ENCODE measurements around the gene ELMO1. TPM values are rescaled to one million over a fixed set of nuclear protein-coding genes. Genes with fewer than 3 reads are reported as not detected.

ELMO1 gene
- total and polyA plus RNA-seq, 4 donors: 6.7 to 51.5 (median 14.8) TPM

GRCh38 chr7:36852017-36852416, 596.6 kb downstream of the ELMO1 start:
- H3K4me3 ChIP-seq (ENCODE audit: low read depth in 1 of 3, low read length in 3 of 3): no peak overlapping the region
- H3K27me3 ChIP-seq (ENCODE audit: control insufficient read depth in 4 of 4, insufficient read depth in 4 of 4, low read length in 3 of 4): no peaks in the 10 kb centered on the region
- no peak for DNase-seq (ENCODE audit: low spot score)
- 69% methylated on average over 5 of the region's 5 CpGs for WGBS
- H3K9ac ChIP-seq (ENCODE audit: low read depth in 1 of 2, low read length in 2 of 2): no peak overlapping the region
- TF ChIP-seq HNF4G (IDR thresholded peaks at IDR 0.05) (no peak), ZBTB33 (IDR thresholded peaks at IDR 0.05) (no peak), EGR1 (IDR thresholded peaks at IDR 0.05; ENCODE audit: low read depth in 2 of 2) (no peak), HNF4A (conservative IDR thresholded peaks at IDR 0.05) (no peak), RAD21 (IDR thresholded peaks at IDR 0.05) (no peak), JUND (IDR thresholded peaks at IDR 0.05) (no peak), SP1 (IDR thresholded peaks at IDR 0.05) (no peak)
- peaks cover 3 to 28% (median 16%) of the 10 kb centered on the region in 4 donors for H3K36me3 ChIP-seq (ENCODE audit: control insufficient read depth in 4 of 4, insufficient read depth in 3 of 4, low read depth in 1 of 4, low read length in 3 of 4)
- H3K4me1 ChIP-seq (ENCODE audit: control insufficient read depth in 4 of 4, insufficient read depth in 4 of 4, low read length in 3 of 4): no peaks in the 10 kb centered on the region
- no peak overlapping the region for H3K27ac ChIP-seq (ENCODE audit: low read depth in 1 of 2, low read length in 2 of 2)
- H3K9me3 ChIP-seq (ENCODE audit: control insufficient read depth in 4 of 4, low read length in 3 of 4): peaks cover 0 to 11% (median 2%) of the 10 kb centered on the region in 4 donors

GRCh38 chr7:36851382-36851781, 597.3 kb downstream of the ELMO1 start:
- H3K9me3 ChIP-seq (ENCODE audit: control insufficient read depth in 4 of 4, low read length in 3 of 4): peaks cover 0 to 11% (median 2%) of the 10 kb centered on the region in 4 donors
- 73% methylated on average over 3 of the region's 3 CpGs for WGBS
- peaks cover 3 to 23% (median 16%) of the 10 kb centered on the region in 4 donors for H3K36me3 ChIP-seq (ENCODE audit: control insufficient read depth in 4 of 4, insufficient read depth in 3 of 4, low read depth in 1 of 4, low read length in 3 of 4)
- no peak overlapping the region for H3K4me3 ChIP-seq (ENCODE audit: low read depth in 1 of 3, low read length in 3 of 3)
- TF ChIP-seq RAD21 (IDR thresholded peaks at IDR 0.05): no peak
- no peak for TF ChIP-seq ZBTB33 (IDR thresholded peaks at IDR 0.05)
- no peaks in the 10 kb centered on the region for H3K27me3 ChIP-seq (ENCODE audit: control insufficient read depth in 4 of 4, insufficient read depth in 4 of 4, low read length in 3 of 4)
- H3K27ac ChIP-seq (ENCODE audit: low read depth in 1 of 2, low read length in 2 of 2): no peak overlapping the region
- H3K9ac ChIP-seq (ENCODE audit: low read depth in 1 of 2, low read length in 2 of 2): no peak overlapping the region
- H3K4me1 ChIP-seq (ENCODE audit: control insufficient read depth in 4 of 4, insufficient read depth in 4 of 4, low read length in 3 of 4): no peaks in the 10 kb centered on the region
- DNase-seq (ENCODE audit: low spot score): no peak

GRCh38 chr7:36847946-36848345, 600.7 kb downstream of the ELMO1 start:
- Histone ChIP-seq H3K27ac (ENCODE audit: low read depth in 1 of 2, low read length in 2 of 2) (no peak overlapping the region), H3K4me1 (ENCODE audit: control insufficient read depth in 4 of 4, insufficient read depth in 4 of 4, low read length in 3 of 4) (no peaks in the 10 kb centered on the region), H3K9ac (ENCODE audit: low read depth in 1 of 2, low read length in 2 of 2) (no peak overlapping the region), H3K27me3 (ENCODE audit: control insufficient read depth in 4 of 4, insufficient read depth in 4 of 4, low read length in 3 of 4) (no peaks in the 10 kb centered on the region), H3K36me3 (ENCODE audit: control insufficient read depth in 4 of 4, insufficient read depth in 3 of 4, low read depth in 1 of 4, low read length in 3 of 4) (no peaks in the 10 kb centered on the region), H3K4me3 (ENCODE audit: low read depth in 1 of 3, low read length in 3 of 3) (no peak overlapping the region), H3K9me3 (ENCODE audit: control insufficient read depth in 4 of 4, low read length in 3 of 4) (peaks cover 0 to 11% (median 2%) of the 10 kb centered on the region in 4 donors)
- TF ChIP-seq RXRA (IDR thresholded peaks at IDR 0.05) (no peak), MAX (IDR thresholded peaks at IDR 0.05) (no peak), RAD21 (IDR thresholded peaks at IDR 0.05) (no peak), NR2F2 (IDR thresholded peaks at IDR 0.05) (no peak), CTCF (IDR thresholded peaks at IDR 0.05; ENCODE audit: low read depth, low read length, missing input control) (no peak)
- 96% methylated on average over 4 of the region's 4 CpGs for WGBS
- no peak for DNase-seq (ENCODE audit: low spot score)

Data from liver (tissue), 9 donors.